K562 (cell line): ENCODE measurements around the gene TIA1. TPM values are rescaled to one million over a fixed set of nuclear protein-coding genes. Genes with fewer than 3 reads are reported as not detected.

ENCODE experiments used
- ADNP ChIP-seq: fragments of 200-800 bp; sonication (Bioruptor generic); IDR thresholded peaks from 2 replicates; pipeline ENCODE4 v1.6.1; 2016; ENCODE audit warnings: missing genetic modification characterization, missing compliant biosample characterization
- CHAMP1 ChIP-seq: fragments of 450-650 bp; IDR thresholded peaks from 2 replicates; pipeline ENCODE4 v1.6.1; 2016; ENCODE audit warnings: mild to moderate bottlenecking
- ETS2 ChIP-seq: IDR thresholded peaks from 2 replicates; pipeline ENCODE4 v1.6.1; 2016; ENCODE audit warnings: borderline replicate concordance, missing genetic modification characterization, mild to moderate bottlenecking, moderate library complexity, missing compliant biosample characterization; ENCODE audit not compliant: poor library complexity, severe bottlenecking
- FOXA1 ChIP-seq: fragments of 450-650 bp; IDR thresholded peaks from 2 replicates; pipeline ENCODE4 v1.6.1; 2016; ENCODE audit warnings: mild to moderate bottlenecking, borderline replicate concordance
- ILK ChIP-seq: fragments of 450-650 bp; IDR thresholded peaks from 2 replicates; pipeline ENCODE4 v1.6.1; 2016; ENCODE audit warnings: missing genetic modification characterization, low read depth, mild to moderate bottlenecking, missing compliant biosample characterization, moderate library complexity, borderline replicate concordance
- NFATC3 ChIP-seq: fragments of 450-650 bp; IDR thresholded peaks from 2 replicates; pipeline ENCODE4 v1.6.1; 2017; ENCODE audit warnings: mild to moderate bottlenecking
- PKNOX1 ChIP-seq: fragments of 450-650 bp; IDR thresholded peaks from 2 replicates; pipeline ENCODE4 v1.6.1; 2016
- SMARCA4 ChIP-seq: fragments of 450-650 bp; IDR thresholded peaks from 2 replicates; pipeline ENCODE4 v1.6.1; 2016
- STAG1 ChIP-seq: sonication (generic); formaldehyde crosslinking; IDR thresholded peaks from 2 replicates; pipeline ENCODE4 v1.5.0; 2020; ENCODE audit warnings: missing genetic modification reagents, borderline replicate concordance
- ZC3H8 ChIP-seq: fragments of 450-650 bp; IDR thresholded peaks from 2 replicates; pipeline ENCODE4 v1.6.1; 2017
- ZMIZ1 ChIP-seq, 2 experiments: fragments of 150-350 bp in 1 of 2; IDR thresholded peaks; 2 replicates each; pipeline ENCODE4 v1.6.1; 2012 to 2016; ENCODE audit warnings: low read depth in 2 of 2, low read length in 2 of 2, mild to moderate bottlenecking in 1 of 2, moderate library complexity in 1 of 2
- ZNF277 ChIP-seq: fragments of 250-450 bp; sonication (Bioruptor Pico); IDR thresholded peaks from 2 replicates; pipeline ENCODE4 v1.8.0; 2022; ENCODE audit warnings: inconsistent platforms, mild to moderate bottlenecking, moderate library complexity, borderline replicate concordance
- ZNF507 ChIP-seq: conservative IDR thresholded peaks from 2 replicates; pipeline ENCODE4 v1.6.1; 2017; ENCODE audit warnings: missing genetic modification characterization, missing compliant biosample characterization
- polyA plus RNA-seq, 8 experiments: library from polyadenylated mRNA; depleted of rRNA in 4 of 8; stranded (reverse) in 5 of 8; unstranded in 3 of 8; fragments of >200 nt; fragmentation: Nextera tagmentation in 2 of 8; fragmentation: Illumina TruSeq in 1 of 8; extraction: Ambion mirVana in 2 of 8; extraction: Trizol in 1 of 8; gene quantifications; 2 replicates each; pipeline versions ENCODE4 v1.2.1 to v1.2.3, GENCODE V29; 2011 to 2014; ENCODE audit warnings: inconsistent platforms in 1 of 8, missing spikeins in 1 of 8
- total RNA-seq, 7 experiments: library from RNA; depleted of rRNA in 6 of 7; stranded (reverse); fragments of >200 nt in 6 of 7; fragmentation: Illumina TruSeq in 2 of 7; extraction: Trizol in 2 of 7; gene quantifications; 2 replicates each; pipeline versions ENCODE4 v1.2.1 to v1.2.3, GENCODE V29; 2011 to 2021; ENCODE audit warnings: low replicate concordance in 1 of 7

The TIA1 gene
- total and polyA plus RNA-seq, 9 of the 15 experiments (the other 6 are each of a cell fraction or from before 2014, with no cell fraction given), result 25.3 to 129 (median 79.6) TPM

GRCh38 chr2:70247364-70248180 lies 856 bp downstream of the TIA1 start (continued):
- TF ChIP-seq ZNF277 (CRISPR knock-in tag) (no peak), ILK (tag) (0 out of 2 replicates have a peak, but pooled peaks have one; percentile 22), FOXA1 (no peak), PKNOX1 (peak; percentile 58), ADNP (tag) (no peak), ETS2 (tag) (no peak), NFATC3 (0 out of 2 replicates have a peak, but pooled peaks have one; percentile 33), SMARCA4 (no peak), ZC3H8 (peak; percentile 67; the same call in 1 of the 2 replicates), ZNF507 (tag) (no peak), STAG1 (CRISPR knock-in tag) (no peak), CHAMP1 (no peak), ZMIZ1 (IDR thresholded peaks at IDR 0.05; ENCODE audit: low read depth in 2 of 2, low read length in 2 of 2) (no peak)
